GM18873 (cell line): ENCODE results near the gene POLR1A.

ENCODE experiments used
- ATAC-seq: cut with Tn5 transposase; IDR thresholded peaks from one replicate; pipeline ENCODE4 v1.9.1; 2021; ENCODE audit warnings: mild to moderate bottlenecking, moderate library complexity, moderate number of reproducible peaks; ENCODE audit not compliant: unreplicated experiment, low FRiP score

Gene POLR1A

DNA sequence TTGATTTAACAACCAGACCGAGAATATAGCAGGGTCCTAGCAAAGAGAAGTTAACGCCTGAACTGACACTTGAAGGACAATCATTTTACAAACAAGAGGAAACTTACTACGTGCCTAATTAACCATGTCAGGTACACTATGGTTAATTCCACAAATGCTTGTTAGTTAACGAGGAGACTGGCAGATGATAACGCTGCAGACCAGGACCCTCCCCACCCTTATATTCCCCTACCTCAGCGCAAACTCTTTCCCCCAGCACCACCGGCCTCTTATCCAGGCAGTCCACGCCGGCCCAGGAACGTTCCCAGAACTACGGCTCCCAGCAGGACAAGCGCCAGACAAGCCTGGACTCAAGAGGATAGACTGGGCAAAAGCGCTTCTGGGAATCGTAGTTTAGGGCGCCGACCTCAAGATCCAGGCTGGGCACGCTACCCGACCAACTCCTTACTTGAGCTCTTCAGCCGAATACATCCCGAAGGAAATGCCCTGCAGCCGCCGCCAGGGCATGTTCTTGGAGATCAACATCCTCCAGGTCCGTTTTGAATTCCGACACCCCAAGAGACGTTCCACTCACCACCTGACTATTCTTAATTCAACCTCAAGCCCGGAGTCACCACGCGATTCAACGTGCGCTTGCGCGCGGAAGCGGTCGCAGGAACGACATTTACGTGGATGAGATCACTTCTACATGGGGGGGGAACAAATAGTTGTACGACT lies at the start of gene POLR1A:
Gene POLR1A, minus strand, starts transcription at position 635 of the 717 bp plus-strand sequence. Its CDS starts 110 bp downstream, at position 525.
- peak; percentile 56 for ATAC-seq

GRCh38 chr2:86150502-86150901 lies 44.8 kb upstream of the POLR1A start:
- ATAC-seq: no peak

DNA sequence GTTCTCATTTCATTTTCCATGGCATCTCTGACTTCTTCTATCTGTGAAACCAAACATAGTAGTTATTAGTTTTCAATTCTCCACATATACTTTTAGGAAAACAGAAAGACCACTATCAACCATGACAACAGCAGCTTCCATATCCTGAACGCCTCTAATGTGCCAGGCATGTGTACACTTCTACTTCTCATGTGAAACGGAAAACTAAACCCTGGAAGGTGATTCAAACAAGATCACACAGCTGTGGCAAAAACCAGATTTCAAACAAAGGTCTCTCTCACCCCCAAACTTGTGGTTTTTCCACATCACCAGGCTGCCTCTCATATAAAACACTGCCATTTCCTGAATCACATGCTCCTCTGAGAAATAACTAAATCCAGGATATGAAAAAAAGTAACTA lies 42.1 kb upstream of the POLR1A start:
- ATAC-seq: no peak

- ATAC-seq: no peak
These were observed 38.4 kb upstream of the POLR1A start for GRCh38 chr2:86143926-86144685.

DNA sequence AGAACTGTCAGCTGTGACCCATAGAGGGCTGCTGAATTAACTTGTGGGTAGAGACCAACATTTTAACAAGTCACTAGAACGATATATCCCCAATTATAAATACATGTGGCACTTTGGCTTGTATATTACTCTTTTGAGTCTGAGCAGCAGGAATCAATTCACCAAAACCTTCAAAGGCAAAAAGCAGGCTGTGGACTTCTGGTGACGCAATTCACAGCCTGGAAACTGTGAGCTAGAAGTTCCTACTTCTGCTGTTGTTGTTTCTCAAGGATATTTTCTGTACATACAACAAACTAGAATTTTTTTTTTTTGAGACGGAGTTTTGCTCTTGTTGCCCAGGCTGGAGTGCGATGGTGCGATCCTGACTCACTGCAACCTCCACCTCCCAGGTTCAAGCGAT lies 37.6 kb upstream of the POLR1A start:
- no peak for ATAC-seq

DNA sequence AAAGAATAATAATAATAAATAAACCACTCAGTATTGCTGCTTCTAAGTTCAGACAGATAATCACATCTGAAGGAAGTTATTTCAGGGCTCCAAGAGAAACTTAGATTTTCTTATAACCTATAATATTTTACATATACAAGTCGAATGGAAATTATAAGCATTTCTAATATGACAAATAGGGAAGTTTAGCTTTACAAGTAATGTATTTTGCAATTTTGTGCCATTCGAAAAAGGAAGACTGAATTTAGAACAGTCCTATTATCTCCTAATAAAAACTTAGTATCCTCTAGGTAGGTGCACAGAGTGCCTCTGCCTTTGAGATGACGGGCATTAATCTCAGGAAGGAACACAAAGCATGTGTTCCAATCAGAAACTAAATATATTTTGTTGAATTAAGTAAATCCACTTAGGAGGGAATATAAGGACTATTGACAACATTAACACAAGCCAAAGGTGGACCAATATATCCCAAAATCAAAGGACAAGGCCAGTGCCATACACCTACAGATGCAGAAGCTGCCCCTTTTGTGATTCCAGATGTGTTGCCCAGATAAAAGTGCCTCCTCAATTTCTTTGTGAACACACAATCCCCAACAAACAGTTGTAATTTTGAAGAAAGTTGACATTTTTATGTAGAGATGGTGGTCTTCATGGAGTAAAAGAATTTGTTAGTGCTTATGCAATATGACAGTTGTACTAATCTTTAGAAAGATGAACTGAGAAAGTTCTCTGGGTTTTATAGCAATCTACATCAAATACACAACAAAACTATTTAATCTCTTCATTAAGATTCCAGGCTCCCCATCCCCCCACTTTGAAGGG lies 37.0 kb upstream of the POLR1A start:
- ATAC-seq: no peak

DNA sequence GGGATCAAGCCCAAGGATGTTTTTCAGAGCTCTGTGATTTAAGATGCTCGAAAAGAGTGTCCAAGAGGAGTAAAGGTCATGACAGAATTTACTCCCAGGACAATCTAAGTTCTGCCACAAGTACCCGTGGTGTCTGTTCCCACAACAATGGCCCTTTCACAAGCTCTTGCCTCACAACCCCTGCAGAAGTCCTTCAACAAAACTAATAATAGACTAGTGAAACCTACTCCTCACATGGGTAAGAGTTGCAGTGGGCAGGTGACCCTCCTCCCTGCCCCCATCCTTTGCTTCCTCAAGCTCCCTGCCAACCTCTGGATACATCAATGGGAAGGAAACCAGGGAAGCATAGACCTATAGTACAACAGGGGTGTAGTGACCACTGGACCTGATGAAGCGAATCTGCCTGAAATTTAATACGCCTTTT lies 35.3 kb upstream of the POLR1A start:
- ATAC-seq: no peak

DNA sequence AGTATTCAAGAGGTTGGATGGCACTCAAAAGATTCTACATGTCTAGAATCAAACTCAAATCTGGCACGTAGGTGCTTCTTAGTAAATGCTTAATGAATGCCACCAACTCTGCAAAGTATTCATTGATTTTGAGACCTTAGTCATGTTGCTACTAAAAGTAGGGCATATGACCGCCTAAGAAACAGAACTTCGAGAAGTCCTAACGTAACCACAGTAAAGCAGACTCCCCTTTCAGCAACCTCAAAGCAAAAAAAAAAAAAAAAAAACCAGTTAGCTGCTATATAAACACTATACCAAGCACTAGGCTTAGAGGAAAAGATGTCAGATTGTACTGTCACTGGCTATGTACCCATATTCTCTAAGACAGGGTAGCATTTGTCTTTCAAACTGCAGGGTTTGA lies 34.3 kb upstream of the POLR1A start:
- ATAC-seq: no peak

- no peak for ATAC-seq
These were observed 33.3 kb upstream of the POLR1A start for GRCh38 chr2:86138736-86139625.

- no peak for ATAC-seq
These were observed 30.5 kb upstream of the POLR1A start for GRCh38 chr2:86136141-86136540.

DNA sequence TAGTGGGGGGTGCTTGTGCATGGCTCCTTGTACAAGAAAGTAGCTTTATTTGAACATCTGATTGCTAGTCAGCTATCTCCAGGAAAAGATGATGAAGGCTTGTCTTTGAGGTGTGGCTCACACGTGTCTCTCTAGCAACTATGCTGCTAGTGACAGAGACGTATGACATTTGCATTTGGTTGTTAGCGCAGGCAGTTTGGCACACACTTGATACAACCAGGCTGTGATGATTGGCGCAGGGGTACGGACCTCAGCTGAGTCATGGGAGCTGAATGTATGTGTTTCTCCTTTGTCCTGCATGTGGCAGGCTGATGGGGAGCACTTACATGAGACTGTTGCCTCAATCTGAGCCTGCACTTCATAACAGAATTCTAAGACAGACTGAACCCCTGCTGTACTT lies 30.0 kb upstream of the POLR1A start:
- ATAC-seq: no peak

DNA sequence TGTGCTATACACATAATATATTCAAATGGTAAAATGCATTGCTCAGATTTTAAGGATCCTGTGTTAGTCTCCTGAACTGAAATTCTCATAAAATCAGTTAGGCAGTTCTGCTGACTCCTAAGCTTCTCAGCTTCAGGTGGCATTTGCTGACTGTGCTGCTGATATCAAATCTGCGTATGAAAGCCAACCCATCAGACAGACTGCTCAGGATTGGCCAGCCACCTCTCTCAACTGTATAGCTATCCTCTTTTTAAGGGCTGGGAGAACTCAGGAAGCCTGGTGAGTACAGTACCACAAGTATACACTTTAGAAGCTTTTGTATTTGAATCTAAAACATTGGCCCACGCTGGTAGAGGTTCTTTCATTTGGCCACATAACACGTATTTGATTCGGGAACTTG lies 29.0 kb upstream of the POLR1A start:
- no peak for ATAC-seq

- ATAC-seq: no peak
These were observed 19.0 kb upstream of the POLR1A start for GRCh38 chr2:86124683-86125082.

DNA sequence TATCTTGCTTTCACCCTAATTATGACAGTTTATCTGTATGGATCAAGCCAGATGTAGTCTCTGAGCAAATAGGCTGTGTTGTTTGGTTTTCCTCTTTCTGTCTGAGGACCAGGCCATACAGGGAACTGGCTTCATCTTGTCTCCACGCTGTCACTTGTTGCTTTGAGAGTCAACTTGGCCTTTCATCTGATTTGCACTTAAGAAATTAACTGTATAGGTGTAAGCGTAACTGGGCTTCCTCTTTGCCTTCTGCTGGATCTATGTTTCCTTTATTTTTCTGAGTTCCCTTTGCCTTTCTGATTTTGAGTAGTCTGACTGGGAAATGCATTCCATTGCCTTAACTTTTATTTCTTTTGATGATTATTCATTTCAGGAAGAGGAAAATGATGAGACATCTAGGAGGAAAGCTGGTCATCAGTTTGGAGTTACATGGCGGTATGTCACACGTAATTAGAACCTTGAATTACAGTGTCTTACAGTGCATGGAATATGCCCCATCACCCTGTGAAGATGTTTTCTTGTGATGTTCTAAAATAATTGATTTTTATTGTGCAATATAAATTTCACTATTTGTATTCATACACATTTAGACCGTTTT lies 17.7 kb upstream of the POLR1A start:
- no peak for ATAC-seq

DNA sequence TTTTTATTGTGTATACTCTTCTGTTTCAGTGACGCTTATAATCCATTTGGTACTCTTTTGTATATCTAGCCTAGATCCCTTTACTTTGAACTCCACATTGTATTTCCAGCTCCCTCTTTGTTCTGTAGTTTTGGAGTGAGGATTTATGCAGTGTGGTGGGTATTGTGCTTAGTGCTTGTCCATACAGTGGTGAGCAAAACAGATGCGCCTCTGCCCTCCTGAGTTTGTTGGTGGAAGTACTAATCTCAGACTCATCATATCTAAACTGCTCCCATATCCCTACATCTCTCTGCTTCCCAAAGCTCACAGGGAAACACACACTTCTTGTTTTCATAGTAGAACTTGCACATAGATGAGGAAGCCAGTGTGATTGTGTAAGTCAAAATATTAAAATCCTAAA lies 12.4 kb upstream of the POLR1A start:
- no peak for ATAC-seq

- no peak for ATAC-seq
These were observed 1.3 kb upstream of the POLR1A start for GRCh38 chr2:86107031-86107430.

DNA sequence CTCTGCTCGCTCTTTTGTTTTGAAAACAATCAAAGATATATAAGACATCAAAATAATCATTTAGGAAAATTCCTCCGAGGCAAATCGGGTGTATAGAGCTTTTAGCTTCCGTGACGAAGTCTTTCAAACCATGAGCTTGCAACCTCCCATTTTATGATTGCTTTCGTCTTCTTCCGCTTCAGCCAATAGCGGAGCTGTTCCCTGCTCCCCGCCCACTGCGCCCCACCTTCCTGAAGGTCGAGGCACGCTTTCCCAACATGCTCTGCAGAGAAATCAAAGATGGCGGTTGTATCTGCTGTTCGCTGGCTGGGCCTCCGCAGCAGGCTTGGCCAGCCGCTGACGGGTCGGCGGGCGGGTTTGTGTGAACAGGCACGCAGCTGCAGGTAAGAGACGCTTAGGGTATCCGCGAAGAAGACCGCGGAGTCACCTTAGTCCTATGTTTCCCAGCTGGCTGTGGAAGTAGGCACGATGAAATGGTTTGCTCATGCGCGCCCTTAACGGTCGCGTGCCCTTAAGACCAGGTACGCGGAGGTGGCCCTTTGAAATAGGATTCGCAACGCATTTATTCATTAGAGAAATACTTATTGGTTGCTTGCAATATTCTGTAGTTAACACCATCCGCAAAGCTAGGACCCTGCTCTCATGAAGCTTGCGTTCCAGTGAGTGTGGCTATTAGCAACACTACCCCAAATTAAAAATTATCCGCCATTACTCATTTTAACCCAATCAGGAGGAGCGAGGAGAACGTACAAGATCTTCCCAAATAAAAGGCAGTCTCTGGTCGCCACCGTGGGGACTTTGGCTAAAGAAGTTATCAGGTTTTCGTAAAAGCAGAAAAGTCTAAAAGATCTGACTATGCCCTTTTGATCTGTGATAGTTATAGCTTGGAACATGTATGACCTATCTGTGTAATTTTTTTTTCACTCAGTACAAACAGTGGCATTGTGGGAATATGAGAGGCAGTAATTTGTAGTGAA lies 571 bp upstream of the POLR1A start, which contains the start of gene PTCD3:
Gene PTCD3, plus strand, starts transcription at position 267 of the 977 bp plus-strand sequence. Its CDS starts 13 bp downstream, at position 280.
- peak; percentile 84 for ATAC-seq

DNA sequence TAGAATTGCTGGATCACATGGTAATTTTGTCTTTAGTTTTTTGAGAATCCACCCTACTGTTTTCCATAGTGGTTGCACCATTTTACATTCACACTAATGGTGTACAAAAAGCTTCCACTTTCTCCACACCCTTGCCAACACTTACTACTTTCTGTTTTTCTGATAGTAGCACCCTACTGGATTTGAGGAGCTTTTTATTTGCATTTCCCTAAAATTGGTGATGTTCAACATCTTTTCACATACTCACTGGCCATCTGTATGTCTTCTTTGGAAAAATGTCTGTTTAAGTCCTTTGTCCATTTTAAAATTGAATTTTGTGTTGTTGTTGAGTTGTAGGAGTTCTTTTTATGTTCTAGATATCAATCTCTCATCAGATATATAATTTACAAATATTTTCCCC lies 3.5 kb downstream of the POLR1A start:
- ATAC-seq: no peak
